MCF 10A (cell line): ENCODE measurements around the gene EDDM3A. TPM values are rescaled to one million over a fixed set of nuclear protein-coding genes. Genes with fewer than 3 reads are reported as not detected.
"Not testable (repeated sequence)": the region's sequence is repeated elsewhere in the genome, so short reads cannot be mapped to it uniquely, and the experiment has no call there.

Source experiments
- BruUV-seq: library from RNA; stranded (reverse); fragments of 400-500 nt; replicated peaks from 2 replicates; lab custom pipeline; 2021; lab: Mats Ljungman, UMichigan
- CTCF ChIA-PET: fragments of 300-600 bp; sonication (Branson Sonifier 250); formaldehyde crosslinking; extraction: SDS; loops from one replicate; lab custom pipeline; 2021; ENCODE audit warnings: antibody characterized with exemption, inconsistent platforms; lab: Yijun Ruan, JAX
- POLR2A ChIA-PET: fragments of 300-600, 350-650 bp; sonication (Branson Sonifier 250); formaldehyde crosslinking; extraction: SDS; loops from one replicate; lab custom pipeline; 2020; ENCODE audit warnings: antibody characterized with exemption, inconsistent platforms; lab: Yijun Ruan, JAX
- DNase-seq: peaks from one replicate; pipeline ENCODE4 v3.0.0-alpha.2; 2018; ENCODE audit not compliant: unreplicated experiment
- H3K27ac Mint-ChIP-seq: one replicate; pipeline ENCODE4 v1.8.0; 2022; ENCODE audit warnings: mild to moderate bottlenecking, low read depth, mixed read lengths; ENCODE audit not compliant: unreplicated experiment
- H3K27me3 Mint-ChIP-seq: one replicate; pipeline ENCODE4 v1.8.0; 2022; ENCODE audit warnings: mixed read lengths; ENCODE audit not compliant: insufficient read depth, unreplicated experiment
- H3K36me3 Mint-ChIP-seq: one replicate; pipeline ENCODE4 v1.8.0; 2022; ENCODE audit warnings: mild to moderate bottlenecking, moderate library complexity, mixed read lengths; ENCODE audit not compliant: insufficient read depth, unreplicated experiment
- H3K4me1 Mint-ChIP-seq: one replicate; pipeline ENCODE4 v1.8.0; 2022; ENCODE audit warnings: mixed read lengths; ENCODE audit not compliant: insufficient read depth, unreplicated experiment
- H3K4me3 Mint-ChIP-seq: one replicate; pipeline ENCODE4 v1.8.0; 2022; ENCODE audit warnings: mild to moderate bottlenecking, moderate library complexity, mixed read lengths; ENCODE audit not compliant: unreplicated experiment
- H3K9me3 Mint-ChIP-seq: one replicate; pipeline ENCODE4 v1.8.0; 2022; ENCODE audit warnings: mixed read lengths; ENCODE audit not compliant: unreplicated experiment
- CTCF ChIP-seq: fragments of 200-600 bp; IDR thresholded peaks from one replicate; pipeline ENCODE4 v1.8.0; 2022; ENCODE audit warnings: antibody characterized with exemption, mild to moderate bottlenecking; ENCODE audit not compliant: unreplicated experiment
- intact Hi-C: fragments of 100-400 bp; cut with micrococcal nuclease; formaldehyde crosslinking; loops from 2 replicates; pipeline ENCODE4 v1.14.1; 2022
- total RNA-seq: library from RNA; stranded (reverse); gene quantifications from 2 replicates; pipeline ENCODE4 v1.2.3, GENCODE V29; 2022

The EDDM3A gene
- total RNA-seq, 1 experiment from 2014 or later = not detected

- ChIA-PET CTCF (interaction anchor here (0.6 to 1.4 kb wide), 2 partner anchors 250 to 387 kb away, joined by 3 read pairs; no protein-coding TSS in a partner anchor), POLR2A (no interaction called here)
- peaks cover 55% of the 10 kb centered on the region for H3K27me3 Mint-ChIP-seq
- no peak for TF ChIP-seq CTCF
- H3K27ac Mint-ChIP-seq = no peak overlapping the region
- no peak for DNase-seq
- H3K4me3 Mint-ChIP-seq = no peak overlapping the region
- H3K4me1 Mint-ChIP-seq = no peaks in the 10 kb centered on the region
- no peaks in the 10 kb centered on the region for H3K36me3 Mint-ChIP-seq
- no TSS peak for BruUV-seq
- no peaks in the 10 kb centered on the region for H3K9me3 Mint-ChIP-seq
- intact Hi-C loops = no loop called here
These were observed 23.7 kb upstream of the EDDM3A start for GRCh38 chr14:20722016-20722415.

GRCh38 chr14:20723488-20723887, 22.2 kb upstream of the EDDM3A start:
- no TSS peak for BruUV-seq
- H3K4me1 Mint-ChIP-seq = no peaks in the 10 kb centered on the region

GRCh38 chr14:20726121-20726520, 19.6 kb upstream of the EDDM3A start:
- BruUV-seq, POLR2A ChIA-PET, H3K9me3 Mint-ChIP-seq, H3K4me1 Mint-ChIP-seq, intact Hi-C loops, H3K4me3 Mint-ChIP-seq, H3K36me3 Mint-ChIP-seq, H3K27ac Mint-ChIP-seq, DNase-seq: not testable (repeated sequence)
- CTCF ChIA-PET = interaction anchor here (0.6 to 1.0 kb wide), 3 partner anchors 12 to 118 kb away, joined by 3 read pairs; no protein-coding TSS in a partner anchor
- peaks cover 70% of the 10 kb centered on the region for H3K27me3 Mint-ChIP-seq

More at GRCh38 chr14:20723488-20723887, 22.2 kb upstream of the EDDM3A start:
- ChIA-PET CTCF (interaction anchor here (0.6 kb wide), 1 partner anchor 462 kb away, joined by 3 read pairs; no protein-coding TSS in a partner anchor), POLR2A (no interaction called here)
- no peak for TF ChIP-seq CTCF
- Mint-ChIP-seq H3K27ac (no peak overlapping the region), H3K4me3 (no peak overlapping the region), H3K9me3 (no peaks in the 10 kb centered on the region), H3K36me3 (no peaks in the 10 kb centered on the region), H3K27me3 (peaks cover 70% of the 10 kb centered on the region)
- DNase-seq = no peak
- intact Hi-C loops = no loop called here

- intact Hi-C loops = no loop called here
- DNase-seq = no peak
- CTCF ChIA-PET = interaction anchor here (0.6 to 1.8 kb wide), 4 partner anchors 13 to 245 kb away, joined by 3 to 7 read pairs (median 3); no protein-coding TSS in a partner anchor
These were observed 19.2 kb upstream of the EDDM3A start for GRCh38 chr14:20726531-20726930.

More at GRCh38 chr14:20726531-20726930, 19.2 kb upstream of the EDDM3A start:
- H3K4me3 Mint-ChIP-seq = no peak overlapping the region
- H3K27ac Mint-ChIP-seq = no peak overlapping the region
- H3K27me3 Mint-ChIP-seq = peaks cover 70% of the 10 kb centered on the region
- no TSS peak for BruUV-seq
- no peaks in the 10 kb centered on the region for H3K9me3 Mint-ChIP-seq
- no peaks in the 10 kb centered on the region for H3K36me3 Mint-ChIP-seq
- POLR2A ChIA-PET = no interaction called here
- no peaks in the 10 kb centered on the region for H3K4me1 Mint-ChIP-seq
- TF ChIP-seq CTCF = no peak
